Suprapubic skin (tissue), 4 donors: ENCODE data around the gene TAF1B. TPM values are rescaled to one million over a fixed set of nuclear protein-coding genes. Genes with fewer than 3 reads are reported as not detected.
"Not testable (repeated sequence)": the region's sequence is repeated elsewhere in the genome, so short reads cannot be mapped to it uniquely, and the experiment has no call there.

Experiments
- DNase-seq, 2 donors: peaks; one replicate each; pipeline ENCODE4 v3.0.0-alpha.2; 2019; ENCODE audit warnings: low spot score in 2 of 2
- H3K27ac ChIP-seq: fragments of 200-600 bp; sonication (generic); one replicate; pipeline ENCODE4 v1.5.1; 2019
- H3K27me3 ChIP-seq: fragments of 200-600 bp; sonication (generic); one replicate; pipeline ENCODE4 v1.5.1; 2019
- H3K36me3 ChIP-seq: fragments of 200-600 bp; sonication (generic); one replicate; pipeline ENCODE4 v1.5.1; 2019
- H3K4me1 ChIP-seq: fragments of 200-600 bp; sonication (generic); one replicate; pipeline ENCODE4 v1.5.1; 2019
- H3K4me3 ChIP-seq: fragments of 200-600 bp; sonication (generic); one replicate; pipeline ENCODE4 v1.5.1; 2019; ENCODE audit warnings: mild to moderate bottlenecking
- H3K9me3 ChIP-seq: fragments of 200-600 bp; sonication (generic); one replicate; pipeline ENCODE4 v1.5.1; 2019
- CTCF ChIP-seq, 2 donors: fragments of 200-600 bp in 1 of 2; fragments of 450-650 bp in 1 of 2; sonication (generic) in 1 of 2; IDR thresholded peaks; one replicate each; pipeline ENCODE4 v1.5.1; 2016 to 2019; ENCODE audit warnings: antibody characterized with exemption in 2 of 2, mild to moderate bottlenecking in 1 of 2, moderate library complexity in 1 of 2
- EP300 ChIP-seq: sonication (generic); formaldehyde crosslinking; IDR thresholded peaks from one replicate; pipeline ENCODE4 v1.6.1; 2017; ENCODE audit warnings: antibody characterized with exemption
- POLR2A ChIP-seq, 2 donors: fragments of 450-650 bp; IDR thresholded peaks; one replicate each; pipeline ENCODE4 v1.6.1; 2017; ENCODE audit warnings: antibody characterized with exemption in 2 of 2, mild to moderate bottlenecking in 2 of 2, moderate library complexity in 2 of 2
- POLR2AphosphoS5 ChIP-seq, 3 donors: sonication (generic); formaldehyde crosslinking; IDR thresholded peaks; one replicate each; pipeline ENCODE4 v1.6.1; 2017; ENCODE audit warnings: antibody characterized with exemption in 3 of 3
- WGBS: methylation state at CpG from one replicate; pipeline ENCODE4 v1.1.5; 2018; 5-methylcytosine and 5-hydroxymethylcytosine counted together
- total RNA-seq, 4 donors: library from RNA; depleted of rRNA; stranded (reverse); fragments of >200 nt; gene quantifications; one replicate each; pipeline ENCODE4 v1.1.0, GENCODE V29; 2016

TAF1B gene
- total RNA-seq, 4 donors from 2014 or later, result 12.7 to 24.0 (median 18.0) TPM

- H3K36me3 ChIP-seq, result peaks cover 76% of the 10 kb centered on the region
- no peak overlapping the region for H3K27ac ChIP-seq
- H3K4me1 ChIP-seq, result no peaks in the 10 kb centered on the region
Observed at GRCh38 chr2:9857814-9858729, 14.8 kb downstream of the TAF1B start.

GRCh38 chr2:9858730-9859068 is 15.4 kb downstream of the TAF1B start:
- Histone ChIP-seq H3K36me3 (peaks cover 70% of the 10 kb centered on the region), H3K9me3 (no peaks in the 10 kb centered on the region), H3K27me3 (no peaks in the 10 kb centered on the region), H3K27ac (no peak overlapping the region), H3K4me3 (no peak overlapping the region), H3K4me1 (no peaks in the 10 kb centered on the region)
- WGBS, result 94% methylated on average over 5 of the region's 5 CpGs
- DNase-seq, result no peak
- TF ChIP-seq POLR2A (IDR thresholded peaks at IDR 0.05), result no peak
- TF ChIP-seq POLR2AphosphoS5 (IDR thresholded peaks at IDR 0.05), result no peak
- no peak for TF ChIP-seq CTCF (IDR thresholded peaks at IDR 0.05)
- TF ChIP-seq EP300, result no peak

More at GRCh38 chr2:9857814-9858729, 14.8 kb downstream of the TAF1B start:
- TF ChIP-seq CTCF (IDR thresholded peaks at IDR 0.05) (no peak), POLR2AphosphoS5 (IDR thresholded peaks at IDR 0.05) (no peak), EP300 (no peak), POLR2A (IDR thresholded peaks at IDR 0.05) (no peak)
- no peaks in the 10 kb centered on the region for H3K9me3 ChIP-seq
- H3K4me3 ChIP-seq, result no peak overlapping the region
- no peak for DNase-seq
- no peaks in the 10 kb centered on the region for H3K27me3 ChIP-seq
- 97% methylated on average over 7 of the region's 7 CpGs for WGBS

GRCh38 chr2:9860922-9861580 is 17.8 kb downstream of the TAF1B start:
- not testable (repeated sequence) for H3K27ac ChIP-seq, DNase-seq, H3K4me3 ChIP-seq, H3K27me3 ChIP-seq, H3K9me3 ChIP-seq, H3K4me1 ChIP-seq
- H3K36me3 ChIP-seq, result peaks cover 46% of the 10 kb centered on the region
- 97% methylated on average over 18 of the region's 21 CpGs for WGBS

- DNase-seq, result no peak
Observed at GRCh38 chr2:9867881-9868280, 24.6 kb downstream of the TAF1B start.

GRCh38 chr2:9873337-9873736 is 30.1 kb downstream of the TAF1B start:
- no peak for DNase-seq
- TF ChIP-seq POLR2AphosphoS5 (IDR thresholded peaks at IDR 0.05) (no peak), POLR2A (IDR thresholded peaks at IDR 0.05) (no peak), CTCF (IDR thresholded peaks at IDR 0.05) (no peak), EP300 (no peak)
- Histone ChIP-seq H3K27ac (no peak overlapping the region), H3K27me3 (no peaks in the 10 kb centered on the region), H3K9me3 (no peaks in the 10 kb centered on the region), H3K4me1 (no peaks in the 10 kb centered on the region), H3K4me3 (no peak overlapping the region), H3K36me3 (peaks cover 62% of the 10 kb centered on the region)
- WGBS, result 90% methylated on average over 1 of the region's 1 CpG

More at GRCh38 chr2:9867881-9868280, 24.6 kb downstream of the TAF1B start:
- no peak for TF ChIP-seq EP300
- TF ChIP-seq POLR2A (IDR thresholded peaks at IDR 0.05), result no peak
- no peak for TF ChIP-seq POLR2AphosphoS5 (IDR thresholded peaks at IDR 0.05)
- no peak for TF ChIP-seq CTCF (IDR thresholded peaks at IDR 0.05)
- Histone ChIP-seq H3K4me3 (no peak overlapping the region), H3K9me3 (no peaks in the 10 kb centered on the region), H3K36me3 (peaks cover 28% of the 10 kb centered on the region), H3K27me3 (no peaks in the 10 kb centered on the region), H3K4me1 (no peaks in the 10 kb centered on the region), H3K27ac (no peak overlapping the region)
- 90% methylated on average over 6 of the region's 6 CpGs for WGBS
